ENCODE measurements around the gene TTC23.
"Not testable (repeated sequence)": the region's sequence is repeated elsewhere in the genome, so short reads cannot be mapped to it uniquely, and the experiment has no call there.

Gene TTC23

DNA sequence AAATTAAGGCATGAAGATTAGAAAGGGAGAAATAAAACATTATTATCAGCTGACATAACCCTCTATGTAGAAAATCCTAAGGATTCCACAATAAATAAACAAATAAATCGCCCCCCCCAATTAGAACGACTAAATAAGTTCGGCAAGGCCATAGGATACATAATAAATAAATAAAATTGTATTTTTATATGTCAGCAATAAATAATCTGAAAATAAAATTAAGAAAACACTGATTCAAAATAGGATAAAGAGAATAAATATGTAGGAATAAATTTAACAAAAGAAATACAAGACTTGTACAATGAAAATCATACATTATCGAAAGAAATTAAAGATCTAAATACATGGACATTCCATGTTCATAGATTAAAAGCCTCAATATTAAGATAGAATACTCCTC is 5.1 kb downstream of the TTC23 start:
- Histone ChIP-seq H3K27ac (no peak overlapping the region), H3K9me3 (replicated peaks in 1 of 11) (peaks cover 0 to 1% (median 0%) of the 10 kb centered on the region in 11 experiments; a peak in 2 of 22 replicates), H3K9ac (no peak overlapping the region), H4K20me1 (no peaks in the 10 kb centered on the region), H3K4me2 (no peak overlapping the region), H3K4me3 (no peak overlapping the region), H3K27me3 (peaks cover 0 to 3% (median 0%) of the 10 kb centered on the region in 11 experiments; a peak in 5 of 22 replicates), H3K36me3 (no peaks in the 10 kb centered on the region), H3K4me1 (peaks cover 0 to 9% (median 1%) of the 10 kb centered on the region in 10 experiments; a peak in 3 of 20 replicates)
- TF ChIP-seq Cebpa-rat (IDR thresholded peaks at IDR 0.05): no peak

- no peaks in the 10 kb centered on the region for H3K27me3 ChIP-seq
- H3K9me3 ChIP-seq (replicated peaks in 1 of 11): no peaks in the 10 kb centered on the region
- no peak overlapping the region for H3K27ac ChIP-seq
- H3K4me1 ChIP-seq: peaks cover 0 to 9% (median 1%) of the 10 kb centered on the region in 10 experiments; a peak in 3 of 20 replicates
- H3K4me3 ChIP-seq: no peak overlapping the region
- H3K4me2 ChIP-seq: no peak overlapping the region
- no peaks in the 10 kb centered on the region for H3K36me3 ChIP-seq
- no peaks in the 10 kb centered on the region for H4K20me1 ChIP-seq
- TF ChIP-seq Cebpa-rat (IDR thresholded peaks at IDR 0.05): no peak
- no peak overlapping the region for H3K9ac ChIP-seq
Measured at GRCh38 chr15:99241752-99242151, 7.6 kb downstream of the TTC23 start.

GRCh38 chr15:99239545-99240198 is 9.7 kb downstream of the TTC23 start:
- no peaks in the 10 kb centered on the region for H3K36me3 ChIP-seq
- H4K20me1 ChIP-seq: no peaks in the 10 kb centered on the region
- peaks cover 0 to 9% (median 1%) of the 10 kb centered on the region in 10 experiments; a peak in 3 of 20 replicates for H3K4me1 ChIP-seq
- no peak overlapping the region for H3K9ac ChIP-seq
- TF ChIP-seq Cebpa-rat (IDR thresholded peaks at IDR 0.05): no peak
- no peak overlapping the region for H3K4me3 ChIP-seq
- peak overlapping the region in 1 of 11 experiments; percentile 8; a peak in 1 of 22 replicates for H3K4me2 ChIP-seq
- H3K9me3 ChIP-seq (replicated peaks in 1 of 11): no peaks in the 10 kb centered on the region
- H3K27me3 ChIP-seq: no peaks in the 10 kb centered on the region
- H3K27ac ChIP-seq: no peak overlapping the region; a peak in 1 of 22 replicates

DNA sequence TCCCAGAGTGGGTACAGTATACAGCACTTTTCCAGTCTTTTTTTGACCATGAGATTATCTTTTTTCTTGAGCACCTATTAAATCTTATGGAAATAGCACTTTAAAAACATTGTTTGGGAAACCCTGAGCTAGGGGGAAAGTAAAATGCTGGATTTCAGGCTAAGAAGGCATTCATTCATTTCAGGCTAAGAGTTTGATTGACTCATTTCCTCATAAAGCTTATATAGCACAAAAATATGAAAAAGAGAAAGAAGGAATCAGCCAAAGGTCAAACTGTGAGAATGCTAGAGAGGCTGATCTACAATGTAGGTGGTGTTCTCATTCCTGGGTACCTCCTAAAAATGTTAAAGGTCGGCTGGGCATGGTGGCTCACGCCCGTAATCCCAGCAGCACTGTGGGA is 10.5 kb downstream of the TTC23 start:
- H3K4me2 ChIP-seq: no peak overlapping the region
- no peak for TF ChIP-seq Cebpa-rat (IDR thresholded peaks at IDR 0.05)
- no peaks in the 10 kb centered on the region for H3K9me3 ChIP-seq (replicated peaks in 1 of 11)

DNA sequence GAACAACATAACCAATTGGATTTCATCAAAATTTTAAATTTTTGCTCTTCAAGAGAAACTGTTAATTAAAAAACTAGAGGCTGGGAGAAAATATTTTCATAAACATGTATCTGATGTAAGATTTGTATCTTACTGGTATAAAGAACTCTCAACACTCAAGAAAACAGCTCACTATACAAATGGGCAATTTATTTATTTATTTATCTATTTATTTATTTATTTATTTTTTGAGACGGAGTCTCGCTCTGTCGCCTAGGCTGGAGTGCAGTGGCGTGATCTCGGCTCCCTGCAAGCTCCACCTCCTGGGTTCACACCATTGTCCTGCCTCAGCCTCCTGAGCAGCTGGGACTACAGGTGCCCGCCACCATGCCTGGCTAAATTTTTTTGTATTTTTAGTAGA is 15.2 kb downstream of the TTC23 start:
- not testable (repeated sequence) for H3K27me3 ChIP-seq, H3K4me2 ChIP-seq, H4K20me1 ChIP-seq, H3K9ac ChIP-seq, H3K27ac ChIP-seq, H3K36me3 ChIP-seq, H3K4me3 ChIP-seq, H3K4me1 ChIP-seq
- H3K9me3 ChIP-seq (replicated peaks in 1 of 11): peaks cover 0 to 11% (median 0%) of the 10 kb centered on the region in 11 experiments; a peak in 2 of 22 replicates

More for the DNA sequence above, 10.5 kb downstream of the TTC23 start:
- H3K4me1 ChIP-seq: peaks cover 0 to 9% (median 1%) of the 10 kb centered on the region in 10 experiments; a peak in 3 of 20 replicates
- no peaks in the 10 kb centered on the region for H3K27me3 ChIP-seq
- H3K9ac ChIP-seq: no peak overlapping the region
- no peaks in the 10 kb centered on the region for H4K20me1 ChIP-seq
- no peaks in the 10 kb centered on the region for H3K36me3 ChIP-seq
- no peak overlapping the region for H3K27ac ChIP-seq
- no peak overlapping the region for H3K4me3 ChIP-seq

DNA sequence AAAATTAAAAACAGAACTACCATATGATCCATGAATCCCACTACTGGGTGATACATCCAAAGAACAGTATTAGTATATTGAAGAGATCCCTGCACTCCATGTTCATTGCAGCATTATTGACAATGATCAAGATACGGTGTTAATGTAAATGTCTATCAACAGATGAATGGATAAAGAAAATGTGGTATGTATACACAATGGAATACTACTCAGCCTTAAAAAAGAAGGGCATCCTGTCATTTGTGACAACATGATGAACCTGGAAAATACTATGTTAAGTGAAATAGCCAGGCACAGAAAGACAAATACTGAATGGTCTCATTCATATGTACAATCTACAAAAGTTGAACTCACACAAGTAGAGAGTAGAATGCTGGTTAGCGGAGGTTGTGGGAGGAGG is 16.6 kb downstream of the TTC23 start:
- Histone ChIP-seq H3K4me1 (no peaks in the 10 kb centered on the region), H3K4me2 (no peak overlapping the region), H3K9ac (no peak overlapping the region), H3K4me3 (no peak overlapping the region), H3K9me3 (replicated peaks in 1 of 11) (peaks cover 0 to 11% (median 0%) of the 10 kb centered on the region in 11 experiments; a peak in 2 of 22 replicates), H3K36me3 (no peaks in the 10 kb centered on the region), H3K27ac (no peak overlapping the region), H3K27me3 (no peaks in the 10 kb centered on the region), H4K20me1 (no peaks in the 10 kb centered on the region)
- no peak for TF ChIP-seq Cebpa-rat (IDR thresholded peaks at IDR 0.05)

GRCh38 chr15:99230867-99231266 is 18.5 kb downstream of the TTC23 start:
- Histone ChIP-seq H4K20me1 (no peaks in the 10 kb centered on the region), H3K27me3 (no peaks in the 10 kb centered on the region), H3K9me3 (replicated peaks in 1 of 11) (peaks cover 0 to 11% (median 0%) of the 10 kb centered on the region in 11 experiments; a peak in 2 of 22 replicates), H3K4me1 (no peaks in the 10 kb centered on the region), H3K27ac (no peak overlapping the region), H3K9ac (no peak overlapping the region), H3K4me2 (no peak overlapping the region), H3K4me3 (no peak overlapping the region), H3K36me3 (no peaks in the 10 kb centered on the region)
- no peak for TF ChIP-seq Cebpa-rat (IDR thresholded peaks at IDR 0.05)

GRCh38 chr15:99228120-99228770 is 21.1 kb downstream of the TTC23 start:
- H3K4me2 ChIP-seq: no peak overlapping the region
- peaks cover 0 to 11% (median 0%) of the 10 kb centered on the region in 11 experiments; a peak in 2 of 22 replicates for H3K9me3 ChIP-seq (replicated peaks in 1 of 11)
- H3K27me3 ChIP-seq: no peaks in the 10 kb centered on the region
- H3K4me3 ChIP-seq: no peak overlapping the region
- no peaks in the 10 kb centered on the region for H3K4me1 ChIP-seq
- H3K36me3 ChIP-seq: no peaks in the 10 kb centered on the region
- no peak for TF ChIP-seq Cebpa-rat (IDR thresholded peaks at IDR 0.05)
- no peaks in the 10 kb centered on the region for H4K20me1 ChIP-seq
- no peak overlapping the region for H3K27ac ChIP-seq
- H3K9ac ChIP-seq: no peak overlapping the region

- H3K4me2 ChIP-seq: no peak overlapping the region
- H3K9ac ChIP-seq: no peak overlapping the region
- no peaks in the 10 kb centered on the region for H3K9me3 ChIP-seq (replicated peaks in 1 of 11)
- no peak for TF ChIP-seq Cebpa-rat (IDR thresholded peaks at IDR 0.05)
- H3K4me1 ChIP-seq: no peaks in the 10 kb centered on the region
- H3K27ac ChIP-seq: no peak overlapping the region
- no peaks in the 10 kb centered on the region for H3K36me3 ChIP-seq
- no peak overlapping the region for H3K4me3 ChIP-seq
- no peaks in the 10 kb centered on the region for H3K27me3 ChIP-seq
- no peaks in the 10 kb centered on the region for H4K20me1 ChIP-seq
Measured at GRCh38 chr15:99226802-99227201, 22.6 kb downstream of the TTC23 start.
